ENCODE measurements around the gene TIMP2.
"Not testable (repeated sequence)": the region's sequence is repeated elsewhere in the genome, so short reads cannot be mapped to it uniquely, and the experiment has no call there.

The TIMP2 gene

DNA sequence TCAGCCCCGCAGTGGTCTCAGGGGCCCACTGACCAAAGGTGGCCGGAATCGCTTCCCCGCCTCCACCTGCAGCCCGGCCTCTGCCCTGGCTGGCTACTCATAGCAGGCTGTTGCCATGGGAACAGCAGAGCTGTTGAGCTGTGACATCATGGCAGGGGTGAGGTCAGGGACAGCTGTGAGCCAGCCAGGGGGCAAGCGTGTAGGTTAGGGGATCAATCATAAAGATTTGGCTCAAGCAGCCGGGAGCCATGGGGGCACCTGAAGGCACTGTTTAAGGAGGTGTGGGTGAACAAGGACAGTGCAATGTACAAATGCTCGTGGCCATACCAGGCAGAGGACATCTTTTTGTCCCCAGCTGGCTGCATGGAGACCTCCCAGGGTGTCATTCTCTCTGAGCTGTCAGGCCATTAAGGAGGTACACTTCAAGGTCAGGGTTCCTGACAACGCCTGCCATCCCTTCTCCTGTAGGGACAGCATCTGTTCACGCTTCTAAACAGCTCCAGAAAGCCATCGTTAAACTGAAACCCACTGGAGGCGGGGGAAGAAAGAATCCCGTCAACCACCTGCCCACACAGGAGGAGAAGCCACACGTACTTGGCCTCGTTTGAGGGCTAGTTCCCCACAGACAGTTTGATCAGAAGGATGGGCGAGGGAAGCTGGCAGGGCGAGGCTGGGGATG lies 21.9 kb downstream of the TIMP2 start, which contains the start of gene CEP295NL:
Gene CEP295NL, minus strand, starts transcription at position 101 of the 679 bp plus-strand sequence. CDS start 1,373 bp downstream, outside the sequence.
- DNase-seq = no peak

DNA sequence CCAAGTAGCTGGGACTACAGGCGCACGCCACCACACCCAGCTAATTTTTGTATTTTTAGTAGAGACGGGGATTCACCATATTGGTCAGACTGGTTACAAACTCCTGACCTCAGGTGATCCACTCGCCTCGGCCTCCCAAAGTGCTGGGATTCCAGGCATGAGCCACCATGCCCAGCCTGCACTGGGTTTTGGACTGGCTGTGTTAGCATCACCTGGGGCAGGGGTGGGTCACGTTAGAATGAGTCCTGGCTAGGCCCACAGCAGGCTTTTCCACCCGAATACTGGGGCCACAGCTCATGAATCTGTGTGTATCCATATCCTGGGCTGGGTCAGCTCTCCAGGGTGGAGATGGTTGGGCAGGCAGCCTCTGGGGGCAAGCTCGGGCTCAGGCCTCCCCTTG lies 23.0 kb downstream of the TIMP2 start:
- not testable (repeated sequence) for DNase-seq

DNA sequence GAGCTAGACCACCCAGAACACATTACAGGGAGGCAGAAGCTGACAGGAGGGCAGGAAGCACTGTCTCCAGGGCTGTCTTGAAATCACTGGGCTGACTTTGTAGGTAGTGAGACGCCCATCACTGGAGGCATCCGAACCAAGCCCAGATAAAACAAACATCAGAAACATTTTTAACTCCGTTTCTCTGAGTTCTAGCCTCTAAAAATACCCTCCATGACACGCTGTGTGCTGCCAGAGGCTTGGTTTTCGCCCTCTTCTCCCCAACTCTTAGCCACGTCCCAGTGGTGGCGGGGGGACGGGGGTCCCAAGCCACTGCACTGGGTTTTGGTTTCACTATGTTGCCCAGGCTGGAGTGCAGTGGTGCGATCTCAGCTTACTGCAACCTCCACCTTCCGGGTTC lies 23.4 kb downstream of the TIMP2 start:
- DNase-seq = no peak

DNA sequence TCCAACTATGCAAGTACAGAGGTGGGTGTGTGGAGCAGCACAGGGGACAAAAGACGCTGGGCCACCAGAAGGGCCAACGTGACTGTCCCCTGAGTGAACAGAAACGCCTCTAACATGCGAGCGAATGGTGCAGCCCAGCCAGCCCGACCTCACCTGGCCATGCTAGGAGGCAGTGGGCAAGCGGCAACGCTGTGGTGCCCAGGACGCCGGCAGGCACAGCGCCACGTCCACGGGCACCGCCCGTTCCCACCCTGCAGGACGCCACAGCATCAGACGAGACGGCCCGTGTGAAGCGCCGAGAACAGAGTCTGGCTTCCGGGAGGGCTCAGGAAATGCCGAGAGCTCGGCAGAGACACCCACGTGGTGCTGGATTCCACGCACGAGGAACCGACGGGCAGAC lies 24.4 kb downstream of the TIMP2 start:
- no peak for DNase-seq

DNA sequence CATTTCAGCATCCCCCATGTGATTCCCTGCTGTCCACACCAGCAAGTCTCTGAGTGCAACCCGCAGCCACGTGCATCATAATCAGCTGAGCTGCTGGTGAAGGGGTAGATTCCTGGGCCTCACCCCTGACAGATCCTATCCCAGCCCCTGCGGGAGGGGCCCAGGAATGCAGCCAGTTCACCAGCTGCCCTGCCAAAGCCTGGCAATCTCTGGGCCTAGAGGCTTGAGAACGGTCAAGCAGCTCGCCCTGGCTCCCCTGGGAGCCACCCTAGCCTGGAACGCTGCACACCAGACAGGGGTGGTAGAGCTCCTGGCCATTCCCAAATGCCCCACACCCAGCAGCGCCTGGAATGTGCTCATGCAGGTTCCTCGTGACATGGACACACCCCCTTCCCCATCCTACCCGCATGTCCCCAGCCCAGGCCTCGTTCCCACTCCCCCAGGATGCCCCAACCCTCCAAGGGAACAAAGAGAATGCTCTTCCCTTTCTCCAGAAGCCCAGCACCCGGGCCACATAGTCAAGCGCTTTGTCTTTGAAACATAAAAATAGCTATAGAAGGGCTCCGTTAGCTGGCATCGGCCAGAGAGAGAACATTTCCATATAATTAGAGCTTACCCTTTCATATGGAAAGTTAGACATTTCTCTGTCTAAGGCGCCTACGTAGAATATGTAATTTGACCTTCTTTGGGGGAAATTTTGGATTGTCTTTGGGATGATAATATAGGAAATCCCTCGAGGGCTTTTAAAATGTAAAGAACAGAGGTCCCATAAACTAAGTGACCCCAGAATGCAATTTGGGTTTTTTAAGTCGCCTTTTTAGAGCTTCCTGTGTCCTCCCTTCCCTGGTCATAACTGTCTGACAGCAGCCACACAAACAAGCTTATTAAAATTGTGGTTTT lies 25.6 kb downstream of the TIMP2 start:
- DNase-seq = no peak

DNA sequence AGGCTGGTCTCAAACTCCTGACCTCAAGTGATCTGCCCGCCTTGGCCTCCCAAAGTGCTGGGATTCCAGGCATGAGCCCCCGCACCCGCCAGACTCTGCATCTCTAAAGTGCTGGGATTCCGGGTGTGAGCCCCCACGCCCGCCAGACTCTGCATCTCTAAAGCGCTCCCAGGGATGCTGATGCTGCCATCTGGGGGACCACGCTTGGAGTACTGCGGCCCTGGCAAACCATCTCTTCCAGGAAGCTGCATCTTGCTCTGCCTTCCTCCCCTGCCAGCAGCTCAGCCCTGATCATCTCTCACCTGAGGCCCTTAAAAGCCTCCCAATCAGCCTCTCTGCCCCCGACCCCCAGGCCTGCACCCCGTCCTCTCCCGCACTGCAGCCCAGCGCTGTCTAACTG lies 26.2 kb downstream of the TIMP2 start:
- no peak for DNase-seq

DNA sequence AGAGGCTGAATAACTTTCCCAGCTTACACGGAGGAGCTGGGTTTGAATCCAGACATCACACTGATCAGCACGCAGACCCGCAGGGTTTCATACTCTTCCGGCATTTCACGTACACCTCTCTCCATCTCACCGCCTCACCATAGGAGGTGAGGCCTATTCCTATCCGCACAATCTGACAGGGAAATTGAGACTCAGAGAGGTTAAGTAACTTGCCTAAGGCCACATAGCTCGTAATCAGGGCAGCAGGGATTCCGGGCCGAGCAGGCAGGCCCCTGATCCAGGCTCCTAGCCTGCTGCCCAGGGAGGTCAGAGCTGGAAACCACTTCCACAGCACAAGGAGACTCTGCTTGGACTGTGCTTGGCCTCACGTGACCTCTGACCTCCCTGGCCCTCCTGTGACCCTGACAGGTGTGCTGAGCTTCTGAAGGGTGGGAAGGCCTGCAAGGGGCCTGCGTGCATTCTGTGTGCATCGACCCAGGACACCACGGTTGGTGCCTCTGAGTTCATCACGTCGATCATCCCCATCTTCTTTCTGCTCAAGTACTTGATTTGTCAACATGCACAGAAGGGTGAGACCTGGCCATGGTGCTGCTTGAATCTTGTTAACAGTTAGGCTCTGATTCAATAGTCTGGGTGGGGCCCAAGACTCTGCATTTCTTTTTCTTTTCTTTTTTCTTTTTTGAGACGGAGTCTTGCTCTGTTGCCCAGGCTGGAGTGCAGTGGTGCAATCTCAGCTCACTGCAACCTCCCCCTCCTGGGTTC lies 26.9 kb downstream of the TIMP2 start:
- DNase-seq = no peak

DNA sequence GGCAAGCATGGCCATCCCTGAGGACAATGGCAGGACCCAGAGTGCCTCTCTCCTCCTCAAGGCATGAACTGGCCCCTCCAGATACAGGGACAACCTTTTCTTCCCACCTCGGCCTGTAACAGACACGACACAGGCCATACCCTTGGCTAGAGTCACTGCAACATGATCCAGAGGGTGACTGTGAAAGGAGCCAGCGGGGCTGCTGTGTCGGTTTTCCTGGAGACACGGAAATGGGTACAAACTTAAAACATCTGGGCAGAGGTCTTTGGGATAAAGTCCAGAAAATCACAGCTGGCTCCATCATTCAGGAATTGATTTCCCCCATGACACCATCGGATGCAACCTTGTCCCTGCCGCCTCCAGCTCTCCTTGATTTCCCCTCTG lies 27.5 kb downstream of the TIMP2 start:
- no peak for DNase-seq

DNA sequence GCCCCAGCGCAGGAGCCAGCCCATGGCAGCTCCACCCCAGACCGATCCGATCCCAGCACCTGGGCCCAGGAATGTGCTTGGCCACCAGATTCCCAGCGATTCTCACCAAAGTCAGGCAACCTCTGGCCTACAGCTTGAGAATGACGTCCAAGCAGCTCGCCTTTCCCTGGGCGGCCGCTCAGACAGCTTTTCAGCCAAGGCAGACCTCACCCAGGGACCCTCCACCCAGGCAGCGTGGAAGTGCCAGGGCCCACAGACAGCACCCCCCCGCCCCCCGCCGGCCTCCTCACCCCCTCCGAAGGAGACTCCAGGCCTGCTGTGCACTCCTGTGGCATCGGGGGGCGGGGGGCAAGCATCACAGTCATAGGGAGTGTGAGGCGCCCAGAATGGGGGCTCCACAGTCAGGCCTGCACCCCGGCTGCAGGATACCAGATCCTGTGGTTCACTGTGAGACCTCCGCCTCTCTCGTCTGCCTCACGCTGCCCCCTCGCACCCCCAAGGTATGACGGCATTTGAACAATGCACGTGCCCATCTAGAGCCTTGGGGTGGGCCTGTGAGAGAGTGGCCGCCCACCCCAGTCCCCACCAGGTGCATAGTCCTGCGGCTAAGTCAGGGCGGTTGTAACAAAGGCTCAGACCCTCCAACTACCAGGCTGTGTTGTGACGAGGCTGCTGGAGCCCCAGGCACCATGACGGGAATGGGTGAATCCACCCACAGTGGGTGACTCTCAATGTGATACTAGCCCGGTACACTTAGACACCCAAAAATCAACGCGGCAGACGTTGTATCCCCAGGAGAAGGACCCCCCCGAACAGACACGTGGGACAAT lies 28.1 kb downstream of the TIMP2 start:
- no peak for DNase-seq

DNA sequence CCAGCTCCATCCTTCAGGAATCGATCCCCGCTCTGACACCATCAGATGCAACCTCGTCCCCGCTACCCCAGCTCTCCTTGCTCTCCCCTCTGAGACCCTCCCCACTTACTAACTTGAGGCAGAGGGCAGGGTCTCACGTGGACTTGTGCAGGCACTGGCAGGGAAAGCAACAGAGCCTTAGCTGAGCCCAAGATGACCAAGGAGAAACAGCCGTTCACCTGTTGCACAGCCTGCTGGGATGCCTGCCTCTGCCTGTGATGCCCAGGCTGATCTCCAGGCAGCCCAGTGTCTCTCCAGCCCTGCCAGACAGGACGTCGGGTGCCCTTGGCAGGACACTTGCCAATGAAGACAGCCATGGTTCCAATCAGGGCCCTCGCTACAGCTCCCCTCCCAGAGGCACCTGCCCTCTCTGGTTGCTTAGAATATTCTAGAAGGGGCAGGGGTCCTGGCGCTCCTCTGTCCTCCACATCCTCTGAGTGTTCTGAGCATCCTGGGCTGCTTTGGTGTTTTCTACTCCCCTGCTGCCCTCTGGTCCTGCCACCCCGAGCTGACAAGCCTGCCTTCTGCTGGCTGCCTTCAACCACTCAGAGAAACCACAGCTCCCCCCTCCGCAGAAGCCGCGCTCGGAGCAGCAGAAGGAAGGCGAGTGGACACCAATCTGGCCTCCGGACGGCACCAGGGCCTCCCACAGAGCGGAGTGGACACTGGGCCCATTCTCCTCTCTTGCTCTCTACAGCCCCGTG lies 28.9 kb downstream of the TIMP2 start:
- DNase-seq = no peak

DNA sequence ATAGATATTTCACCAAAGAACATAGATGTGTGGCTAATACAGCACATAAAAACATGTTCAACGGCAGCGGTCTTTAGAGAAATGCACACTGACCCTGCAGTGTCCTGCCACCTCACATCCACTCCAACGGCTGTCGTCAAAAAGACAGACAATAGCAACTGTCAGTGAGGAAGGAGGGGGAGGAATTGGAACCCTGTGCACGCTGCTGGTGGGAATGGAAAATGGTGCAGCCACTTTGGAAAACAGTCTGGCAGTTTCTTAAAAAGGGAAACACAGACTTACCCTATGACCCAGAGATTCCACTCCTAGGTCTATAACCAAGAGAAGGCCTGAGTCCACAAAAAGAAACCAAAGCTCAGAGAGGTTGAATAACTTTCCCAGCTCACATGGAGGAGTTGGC lies 29.9 kb downstream of the TIMP2 start:
- no peak for DNase-seq

DNA sequence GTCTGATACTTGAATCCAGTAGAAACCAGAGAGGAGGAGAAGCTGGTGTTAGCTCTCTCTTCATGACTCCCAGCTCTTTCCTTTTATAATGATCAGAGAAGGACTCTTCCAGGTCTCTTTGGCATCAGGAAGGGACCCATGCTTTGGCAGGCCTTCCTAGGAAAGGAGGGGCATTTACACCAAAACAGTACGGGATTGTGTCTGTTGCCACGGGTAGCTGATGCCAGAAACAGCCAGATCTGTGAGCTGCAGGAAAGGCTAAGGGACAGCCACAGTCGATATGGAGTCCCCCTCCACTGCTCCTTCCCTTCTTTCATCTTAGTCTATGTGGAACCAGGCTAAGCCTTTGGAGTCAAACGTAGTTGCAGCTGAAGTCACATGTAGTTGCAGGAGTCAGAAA lies 31.5 kb downstream of the TIMP2 start:
- no peak for DNase-seq

DNA sequence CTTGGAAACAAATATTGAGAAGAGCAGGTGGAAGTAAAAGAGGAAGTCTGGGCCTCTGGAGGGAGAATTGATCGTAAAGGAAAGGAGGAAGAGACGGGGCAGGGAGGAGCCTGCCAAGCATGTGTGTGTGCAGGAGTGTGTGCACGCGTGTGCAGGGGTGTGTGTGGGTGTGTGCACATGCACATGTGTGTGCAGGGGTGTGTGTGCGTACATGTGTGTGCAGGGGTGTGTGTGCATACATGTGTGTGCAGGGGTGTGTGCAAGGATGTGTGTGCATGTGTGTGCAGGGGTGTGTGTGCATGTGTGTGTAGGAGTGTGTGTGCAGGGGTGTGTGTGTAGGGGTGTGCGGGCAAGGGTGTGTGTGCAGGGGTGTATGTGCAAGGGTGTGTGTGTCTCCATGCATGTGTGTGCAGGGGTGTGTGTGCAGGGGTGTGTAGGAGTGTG lies 32.2 kb downstream of the TIMP2 start:
- DNase-seq = no peak

DNA sequence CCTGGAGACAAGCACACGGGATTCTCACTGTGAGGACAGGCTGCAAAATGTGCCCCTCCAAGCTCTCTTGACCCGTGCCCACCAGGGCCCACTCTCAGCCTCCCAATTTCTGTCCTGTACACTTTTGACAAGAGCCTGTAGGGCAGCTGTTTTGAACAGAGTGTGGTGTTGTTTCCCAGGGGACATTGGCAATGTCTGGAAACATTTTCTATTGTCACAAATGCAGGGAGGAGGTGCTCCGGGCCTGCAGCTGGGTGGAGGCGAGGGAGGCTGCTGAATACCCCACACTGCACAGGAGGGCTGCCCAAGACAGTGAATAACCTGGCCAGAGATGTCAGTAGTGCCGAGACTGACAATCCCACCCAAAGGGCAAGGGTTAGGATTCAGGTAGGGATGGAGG lies 32.7 kb downstream of the TIMP2 start:
- no peak for DNase-seq

DNA sequence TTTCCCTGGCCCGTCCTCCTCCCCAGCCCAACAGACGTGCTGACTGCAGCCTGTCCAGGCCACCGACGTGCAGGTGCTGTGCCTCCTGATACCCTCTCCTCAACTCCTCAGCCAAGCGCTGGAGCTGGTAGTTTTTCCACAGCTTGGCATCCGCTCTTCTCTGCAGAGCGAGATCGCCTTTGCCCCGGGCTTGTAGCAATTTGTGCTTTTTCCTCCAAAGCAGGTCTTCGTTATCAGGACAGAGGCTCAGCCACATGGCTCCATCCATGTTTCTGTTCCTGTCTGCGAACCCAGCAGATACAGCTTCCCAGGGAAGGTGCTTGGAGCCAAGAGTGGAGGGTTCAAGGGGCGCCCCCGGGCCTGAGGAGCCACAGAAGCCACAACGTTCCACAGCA lies 33.1 kb downstream of the TIMP2 start:
- no peak for DNase-seq

DNA sequence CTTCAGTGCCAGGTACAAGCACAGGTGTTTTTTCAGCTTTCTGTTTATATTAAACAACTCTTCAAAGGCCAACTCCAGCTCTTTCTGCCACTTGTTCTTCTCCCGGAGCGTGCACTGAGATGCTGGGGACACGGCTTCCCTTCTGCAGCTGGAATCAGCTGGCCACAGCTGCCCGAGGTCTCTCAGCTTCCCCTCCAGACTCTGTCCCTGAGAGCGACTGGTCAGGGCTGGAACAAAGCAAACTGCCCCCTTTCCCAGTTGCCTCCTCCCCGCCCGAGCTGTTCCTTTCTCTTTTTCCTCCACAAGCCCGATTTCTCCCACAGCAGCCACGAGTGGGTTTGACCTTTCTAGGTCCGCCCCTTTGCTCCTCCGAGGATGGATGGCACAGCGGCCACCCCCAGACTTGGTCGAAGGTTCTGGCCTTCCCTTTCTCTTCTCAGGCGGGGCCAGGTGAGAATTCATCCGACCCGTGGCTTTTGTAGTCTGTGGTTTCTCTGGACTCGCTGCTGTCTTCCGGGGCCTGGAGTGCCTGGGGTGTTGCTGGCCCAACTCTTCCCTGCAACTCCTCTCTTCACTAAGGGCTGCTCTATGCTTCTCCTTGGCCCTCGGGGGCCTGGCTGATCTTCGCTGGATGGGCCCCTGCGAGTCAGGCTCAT lies 33.7 kb downstream of the TIMP2 start:
- no peak for DNase-seq

DNA sequence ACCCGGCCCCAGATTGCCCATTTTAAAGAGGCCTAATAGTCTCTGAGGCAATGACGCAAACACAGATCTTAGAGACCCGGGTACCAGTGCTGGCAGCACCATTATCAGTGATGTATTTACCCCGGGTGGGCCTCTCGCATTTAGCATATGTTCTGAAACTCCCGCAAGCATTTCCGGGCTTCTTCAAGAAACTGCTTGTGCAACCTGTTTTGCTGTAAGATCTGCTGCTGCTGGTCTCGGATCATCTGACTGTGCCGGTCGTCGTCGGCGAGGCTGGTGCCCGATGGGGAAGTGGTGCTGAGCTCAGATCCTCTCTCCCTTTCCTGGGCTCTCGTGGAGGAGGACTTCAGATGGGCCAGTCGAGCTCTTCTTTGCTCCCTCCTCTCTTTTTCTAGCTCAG lies 34.7 kb downstream of the TIMP2 start:
- no peak for DNase-seq

DNA sequence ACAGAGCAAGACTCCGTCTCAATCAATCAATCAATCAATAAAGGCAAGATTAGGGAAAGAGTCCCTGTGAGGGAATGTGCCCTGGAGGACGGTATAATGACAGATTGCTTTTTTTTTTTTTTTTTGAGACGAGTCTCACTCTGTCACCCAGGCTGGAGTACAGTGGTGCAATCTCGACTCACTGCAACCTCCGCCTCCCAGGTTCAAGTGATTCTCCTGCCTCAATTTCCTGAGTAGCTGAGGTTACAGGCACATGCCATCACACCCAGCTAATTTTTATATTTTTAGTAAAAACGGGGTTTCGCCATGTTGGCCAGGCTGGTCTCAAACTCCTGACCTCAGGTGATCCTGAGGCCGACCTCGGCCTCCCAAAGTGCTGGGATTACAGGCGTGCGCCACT lies 35.1 kb downstream of the TIMP2 start:
- DNase-seq = not testable (repeated sequence)

DNA sequence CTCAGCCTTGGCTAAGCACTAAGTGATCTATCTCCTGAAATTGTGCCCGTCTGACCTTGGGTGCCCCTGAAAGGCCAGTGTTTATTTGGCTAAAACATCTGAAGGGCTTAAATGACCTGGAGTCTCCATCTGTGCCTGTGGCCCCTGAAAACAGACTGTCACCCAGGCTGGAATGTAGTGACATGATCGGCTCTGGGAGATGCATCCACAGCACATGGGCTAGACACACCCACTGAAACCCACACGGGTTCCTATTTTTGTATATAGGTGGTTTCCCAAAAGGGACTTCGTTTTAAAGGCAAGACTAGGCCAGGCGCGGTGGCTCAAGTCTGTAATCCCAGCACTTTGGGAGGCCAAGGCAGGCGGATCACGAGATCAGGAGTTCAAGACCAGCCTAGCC lies 35.7 kb downstream of the TIMP2 start:
- no peak for DNase-seq

DNA sequence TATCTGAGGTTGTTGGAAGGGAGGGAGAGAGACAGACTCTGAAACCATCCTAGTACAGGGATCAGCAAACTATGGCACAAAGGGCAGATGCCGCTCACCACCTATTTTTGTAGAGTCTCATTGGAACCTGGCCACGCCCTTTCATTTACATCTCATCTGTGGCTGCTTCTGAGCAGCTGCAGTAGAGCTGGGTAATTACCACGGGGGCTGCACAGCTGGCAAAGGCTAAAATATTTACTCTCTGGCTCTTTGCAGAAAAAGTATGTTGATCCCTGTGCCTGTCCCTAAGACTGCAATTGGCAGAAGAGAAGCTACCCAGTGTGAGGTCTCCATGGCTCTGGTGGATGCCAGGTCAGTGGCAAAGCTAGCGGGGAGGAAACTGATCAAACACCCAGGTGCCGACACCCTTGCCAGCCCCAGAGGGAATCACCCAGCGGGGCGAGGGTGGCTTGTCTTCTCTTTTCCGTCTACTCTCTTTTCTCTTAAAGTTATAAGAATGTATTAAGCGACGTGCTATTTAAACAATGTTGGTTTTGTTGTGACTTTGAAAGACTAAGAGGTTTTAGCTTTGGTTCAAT lies 36.2 kb downstream of the TIMP2 start:
- no peak for DNase-seq

DNA sequence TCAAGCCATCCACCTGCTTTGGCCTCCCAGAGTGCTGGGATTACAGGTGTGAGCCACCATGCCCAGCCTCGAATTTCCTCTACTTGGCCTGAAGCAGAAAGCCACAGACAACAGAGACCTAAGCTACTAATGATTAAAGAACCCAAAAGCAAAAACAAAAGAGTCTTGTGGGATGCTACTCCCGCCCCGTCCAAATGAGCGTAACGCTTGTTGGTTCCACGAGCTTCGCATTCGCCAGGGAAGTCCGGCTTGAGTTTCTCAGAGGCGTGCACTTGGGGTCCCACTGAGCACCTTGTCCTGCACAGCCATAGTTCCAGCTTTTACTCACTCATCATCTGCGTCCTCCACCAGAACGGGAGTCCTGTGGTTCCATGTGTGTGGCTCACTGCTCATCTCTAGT lies 38.2 kb downstream of the TIMP2 start:
- no peak for DNase-seq

Measured in fibroblast of upper back skin (primary cell).